Gastrocnemius medialis (tissue), 4 donors: ENCODE measurements around the gene RCAN2.

Experiments used
- CTCF ChIP-seq, 5 experiments: fragments of 450-650 bp in 3 of 5; fragments of 200-600 bp in 2 of 5; sonication (generic) in 2 of 5; IDR thresholded peaks in 4 of 5; conservative IDR thresholded peaks in 1 of 5; 1 replicate in 4 of 5; 2 replicates in 1 of 5; pipeline ENCODE4 v1.5.1; 2016 to 2019; ENCODE audit warnings: antibody characterized with exemption in 5 of 5, mild to moderate bottlenecking in 3 of 5, moderate library complexity in 3 of 5
- POLR2A ChIP-seq, 2 donors: fragments of 450-650 bp; IDR thresholded peaks; one replicate each; pipeline ENCODE4 v1.6.1; 2017; ENCODE audit warnings: antibody characterized with exemption in 2 of 2, mild to moderate bottlenecking in 2 of 2, moderate library complexity in 2 of 2

DNA sequence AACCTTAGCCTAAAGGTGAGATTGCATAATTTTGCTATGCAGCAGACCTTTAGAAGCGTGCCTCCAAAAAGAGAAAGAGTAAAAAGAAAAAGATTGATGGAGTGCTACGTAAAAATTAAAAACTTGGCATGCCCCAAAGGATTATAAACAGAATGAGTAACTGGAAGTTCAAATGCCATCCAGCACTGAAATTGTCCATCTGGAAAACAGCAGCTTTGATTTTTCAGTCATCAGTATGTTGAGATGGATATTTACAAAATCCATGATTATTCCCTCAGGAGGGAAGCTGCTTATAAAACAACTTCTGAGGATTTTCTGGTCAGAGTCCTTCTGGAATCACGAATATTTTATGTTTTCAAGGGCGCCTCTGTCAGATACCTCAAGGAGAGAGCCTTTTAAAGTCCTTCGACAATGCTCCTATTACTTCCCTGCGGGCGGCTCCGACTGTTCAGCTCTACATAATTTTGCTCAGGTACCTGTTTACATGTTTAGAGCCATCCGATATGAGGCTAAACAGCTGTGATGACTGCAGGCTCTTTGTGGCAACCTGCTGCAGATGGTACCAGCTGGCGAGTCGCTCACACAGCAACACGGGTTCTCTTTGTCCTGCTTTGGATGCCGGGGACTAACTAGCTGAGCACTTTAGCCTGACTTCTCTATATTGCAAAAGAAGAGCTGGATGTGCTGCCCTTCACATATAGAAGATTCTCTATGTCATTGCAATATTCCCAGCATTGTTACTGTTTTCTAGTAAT, 83.3 kb downstream of the RCAN2 start:
- TF ChIP-seq CTCF (IDR thresholded peaks at IDR 0.05 in 4 of 5, conservative IDR thresholded peaks at IDR 0.05 in 1 of 5) (no peak), POLR2A (IDR thresholded peaks at IDR 0.05) (no peak)
